Endothelial cell of umbilical vein (primary cell): Measurements from ENCODE around the gene MACROD2. TPM values are rescaled to one million over a fixed set of nuclear protein-coding genes. Genes with fewer than 3 reads are reported as not detected.

Source experiments
- BruUV-seq: library from RNA; stranded (reverse); fragments of 400-500 nt; replicated peaks from 2 replicates; lab custom pipeline; 2021; lab: Mats Ljungman, UMichigan
- CTCF ChIA-PET: fragments of 300-600, 350-600 bp; sonication (Branson Sonifier 250); formaldehyde crosslinking; loops from one replicate; lab custom pipeline; 2021; ENCODE audit warnings: antibody characterized with exemption, inconsistent platforms; lab: Charles Lee
- POLR2A ChIA-PET: fragments of 300-600, 350-600 bp; sonication (Branson Sonifier 250); formaldehyde crosslinking; loops from one replicate; lab custom pipeline; 2021; ENCODE audit warnings: antibody characterized with exemption, inconsistent platforms; lab: Charles Lee
- DNase-seq: peaks from one replicate; pipeline ENCODE4 v3.0.0-alpha.2; 2011; ENCODE audit warnings: low read depth, low spot score
- FAIRE-seq: peaks from 2 replicates; lab custom pipeline; 2011; peaks lifted over from hg19 to GRCh38; lab: Jason Lieb, UNC
- H2AFZ ChIP-seq: 2 replicates; pipeline ENCODE4 v1.6.0; 2012; ENCODE audit warnings: low read depth, low read length, control low read depth, inconsistent platforms
- H3K27ac ChIP-seq: 2 replicates; pipeline ENCODE4 v1.5.1; 2011; ENCODE audit warnings: low read depth, mild to moderate bottlenecking, control low read depth, low read length, moderate library complexity; ENCODE audit not compliant: insufficient read depth
- H3K27me3 ChIP-seq, 2 experiments: 2 replicates each; pipeline versions ENCODE4 v1.6.0 to v1.6.1; 2011; ENCODE audit warnings: low read length in 2 of 2, mixed read lengths in 1 of 2; ENCODE audit not compliant: control insufficient read depth in 2 of 2, insufficient read depth in 2 of 2
- H3K36me3 ChIP-seq, 2 experiments: 2 replicates in 1 of 2; 3 replicates in 1 of 2; pipeline ENCODE4 v1.5.1; 2011; ENCODE audit warnings: low read length in 2 of 2, mild to moderate bottlenecking in 1 of 2, moderate library complexity in 1 of 2; ENCODE audit not compliant: control insufficient read depth in 2 of 2, insufficient read depth in 2 of 2; ENCODE audit errors: extremely low read depth in 1 of 2
- H3K4me1 ChIP-seq: 3 replicates; pipeline ENCODE4 v1.5.1; 2011; ENCODE audit warnings: mild to moderate bottlenecking, low read length; ENCODE audit not compliant: control insufficient read depth, insufficient read depth; ENCODE audit errors: extremely low read depth
- H3K4me2 ChIP-seq: 2 replicates; pipeline ENCODE4 v1.6.1; 2011; ENCODE audit warnings: low read length, control low read depth, mixed read lengths; ENCODE audit not compliant: insufficient read depth
- H3K4me3 ChIP-seq, 3 experiments: fragments of 200-600 bp in 1 of 3; sonication (generic), shearing (Covaris generic) in 1 of 3; replicated peaks in 1 of 3; 2 replicates each; pipeline ENCODE4 v1.5.1; 2011 to 2016; ENCODE audit warnings: control low read depth in 3 of 3, low read length in 3 of 3, mild to moderate bottlenecking in 2 of 3, inconsistent platforms in 1 of 3, low read depth in 1 of 3, moderate library complexity in 1 of 3; ENCODE audit not compliant: insufficient read depth in 1 of 3
- H3K79me2 ChIP-seq: 2 replicates; pipeline ENCODE4 v1.6.0; 2012; ENCODE audit warnings: low read length, inconsistent platforms; ENCODE audit not compliant: control insufficient read depth, insufficient read depth
- H3K9ac ChIP-seq: replicated peaks from 2 replicates; pipeline ENCODE3; 2011; ENCODE audit warnings: low read length, control low read depth; ENCODE audit not compliant: insufficient read depth; ENCODE audit errors: extremely low read depth
- H3K9me1 ChIP-seq: replicated peaks from 3 replicates; pipeline ENCODE4 v1.6.0; 2011; ENCODE audit warnings: mild to moderate bottlenecking, low read length; ENCODE audit not compliant: control insufficient read depth, insufficient read depth; ENCODE audit errors: extremely low read depth
- H3K9me3 ChIP-seq: replicated peaks from 2 replicates; pipeline ENCODE4 v1.5.1; 2012; ENCODE audit warnings: low read length, inconsistent platforms; ENCODE audit not compliant: control insufficient read depth, insufficient read depth
- H4K20me1 ChIP-seq: replicated peaks from 2 replicates; pipeline ENCODE3; 2011; ENCODE audit warnings: mild to moderate bottlenecking, low read length; ENCODE audit not compliant: control insufficient read depth, insufficient read depth; ENCODE audit errors: extremely low read depth
- CTCF ChIP-seq, 2 donors: IDR thresholded peaks; 1 replicate in 1 of 2; 2 replicates in 1 of 2; pipeline ENCODE4 v1.5.1; 2011; ENCODE audit warnings: low read length in 2 of 2, mild to moderate bottlenecking in 2 of 2, moderate library complexity in 2 of 2, control low read depth in 1 of 2, inconsistent platforms in 1 of 2, low read depth in 1 of 2; ENCODE audit not compliant: insufficient read depth in 1 of 2; ENCODE audit errors: extremely low read depth in 1 of 2
- EZH2 ChIP-seq: IDR thresholded peaks from 2 replicates; pipeline ENCODE4 v1.6.1; 2012; ENCODE audit warnings: borderline replicate concordance, low read depth, mild to moderate bottlenecking, moderate library complexity, low read length, inconsistent platforms; ENCODE audit not compliant: severe bottlenecking
- FOS ChIP-seq: IDR thresholded peaks from 2 replicates; pipeline ENCODE4 v1.6.1; 2011; ENCODE audit warnings: mild to moderate bottlenecking, low read length, moderate library complexity, borderline replicate concordance; ENCODE audit not compliant: insufficient read depth
- GATA2 ChIP-seq: IDR thresholded peaks from 2 replicates; pipeline ENCODE4 v1.7.0; 2011; ENCODE audit warnings: low read depth, mild to moderate bottlenecking, moderate library complexity, mixed read lengths, low read length; ENCODE audit not compliant: insufficient read length, insufficient read depth
- MAX ChIP-seq: IDR thresholded peaks from 2 replicates; pipeline ENCODE4 v1.6.1; 2011; ENCODE audit not compliant: insufficient read depth, insufficient read length
- MYC ChIP-seq: IDR thresholded peaks from one replicate; pipeline ENCODE4 v1.6.1; 2011; ENCODE audit warnings: mild to moderate bottlenecking, low read depth, low read length
- POLR2A ChIP-seq: IDR thresholded peaks from 2 replicates; pipeline ENCODE4 v1.6.1; 2012; ENCODE audit warnings: low read depth, mild to moderate bottlenecking, control low read depth, low read length
- POLR2AphosphoS5 ChIP-seq: IDR thresholded peaks from 2 replicates; pipeline ENCODE4 v1.6.1; 2012; ENCODE audit warnings: low read depth, mild to moderate bottlenecking, control low read depth, low read length, moderate library complexity; ENCODE audit not compliant: insufficient read depth
- dilution Hi-C: fragments of 300-500 bp; cut with MboI; formaldehyde crosslinking; loops from one replicate; pipeline ENCODE4 v1.15.0; 2019; ENCODE audit warnings: low sequenced_read_pairs; ENCODE audit not compliant: extremely low pct_ligation_motif_present
- intact Hi-C: fragments of 100-400 bp; cut with micrococcal nuclease; formaldehyde crosslinking; loops from one replicate; pipeline ENCODE4 v1.10.0; 2022
- polyA plus RNA-seq, 4 experiments: library from polyadenylated mRNA; depleted of rRNA in 3 of 4; stranded (reverse) in 3 of 4; unstranded in 1 of 4; fragments of >200 nt; gene quantifications; 2 replicates each; pipeline versions ENCODE4 v1.2.1 to v1.2.3, GENCODE V29; 2011 to 2012; ENCODE audit warnings: missing spikeins in 1 of 4
- total RNA-seq: library from RNA; stranded (reverse); gene quantifications from 2 replicates; pipeline ENCODE4 v1.2.3, GENCODE V29; 2021

MACROD2 gene
- total and polyA plus RNA-seq, 2 donors (not counting 3 experiments of a cell fraction or from before 2014, with no cell fraction given) = 0.11 to 0.73 TPM

DNA sequence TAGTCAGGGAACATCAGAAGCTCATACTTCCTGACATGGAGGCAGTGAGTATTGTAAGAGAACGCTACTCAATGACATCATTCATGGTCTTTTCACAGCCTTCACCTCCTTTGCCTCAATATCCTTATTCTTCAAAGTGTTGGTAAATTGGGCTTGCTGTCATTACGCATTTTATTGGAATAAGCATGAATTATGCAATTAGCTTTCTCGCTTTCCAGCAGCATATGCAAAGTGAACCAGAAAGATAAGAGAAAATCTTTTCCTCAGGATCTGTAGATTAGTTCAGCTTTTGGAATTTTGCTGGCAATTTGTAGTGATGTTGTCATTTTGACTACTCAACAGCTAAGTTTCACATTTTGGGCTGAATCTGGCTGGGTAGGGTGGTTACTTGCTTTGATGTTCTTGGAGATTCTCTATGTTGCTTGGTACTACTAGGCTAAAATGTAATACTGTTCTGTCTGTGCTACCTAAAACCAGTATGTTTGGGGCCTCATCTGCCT, 1565.8 kb downstream of the MACROD2 start:
- no peaks in the 10 kb centered on the region for H3K36me3 ChIP-seq
- H3K27me3 ChIP-seq = no peaks in the 10 kb centered on the region
- no peak overlapping the region for H3K27ac ChIP-seq
- dilution Hi-C loops = no loop called here
- H2AFZ ChIP-seq = no peak overlapping the region
- no peak overlapping the region for H3K4me2 ChIP-seq
- H3K9ac ChIP-seq = no peak overlapping the region
- H3K4me1 ChIP-seq = no peaks in the 10 kb centered on the region
- CTCF ChIA-PET = no interaction called here
- TF ChIP-seq MYC (no peak), FOS (no peak), MAX (no peak), POLR2AphosphoS5 (no peak), POLR2A (no peak), GATA2 (no peak), CTCF (IDR thresholded peaks at IDR 0.05; ENCODE audit: extremely low read depth in 1 of 2, insufficient read depth in 1 of 2, low read depth in 1 of 2, low read length in 2 of 2) (no peak), EZH2 (no peak)
- POLR2A ChIA-PET = no interaction called here
- BruUV-seq = no TSS peak
- H3K4me3 ChIP-seq = no peak overlapping the region
- H3K9me3 ChIP-seq = no peaks in the 10 kb centered on the region
- no peak for FAIRE-seq
- no peaks in the 10 kb centered on the region for H3K9me1 ChIP-seq
- intact Hi-C loops = no loop called here
- H3K79me2 ChIP-seq = no peaks in the 10 kb centered on the region
- no peak for DNase-seq
- no peaks in the 10 kb centered on the region for H4K20me1 ChIP-seq
